Ovary (tissue), 9 donors: ENCODE measurements around the gene BRD2. TPM values are rescaled to one million over a fixed set of nuclear protein-coding genes. Genes with fewer than 3 reads are reported as not detected.

Experiments
- DNase-seq, 5 donors: peaks; one replicate each; pipeline ENCODE4 v3.0.0-alpha.2; 2019 to 2020
- H3K27ac ChIP-seq, 2 donors: fragments of 200-600 bp; one replicate each; pipeline versions ENCODE4 v1.5.1 to v1.8.0; 2019 to 2022
- H3K27me3 ChIP-seq: fragments of 200-600 bp; one replicate; pipeline ENCODE4 v1.8.0; 2022
- H3K36me3 ChIP-seq: fragments of 200-600 bp; sonication (generic); one replicate; pipeline ENCODE4 v1.5.1; 2019
- H3K4me1 ChIP-seq: one replicate; pipeline ENCODE4 v1.8.1; 2013; ENCODE audit warnings: mild to moderate bottlenecking, moderate library complexity; ENCODE audit not compliant: insufficient read depth
- H3K4me3 ChIP-seq: fragments of 200-600 bp; sonication (generic); one replicate; pipeline ENCODE4 v1.5.1; 2017
- H3K9me3 ChIP-seq, 2 donors: fragments of 200-600 bp in 1 of 2; sonication (generic) in 1 of 2; one replicate each; pipeline versions ENCODE4 v1.5.1 to v1.8.1; 2013 to 2019; ENCODE audit warnings: mild to moderate bottlenecking in 1 of 2, moderate library complexity in 1 of 2
- EP300 ChIP-seq: sonication (generic); formaldehyde crosslinking; IDR thresholded peaks from one replicate; pipeline ENCODE4 v1.6.1; 2017; ENCODE audit warnings: antibody characterized with exemption
- POLR2A ChIP-seq: fragments of 450-650 bp; IDR thresholded peaks from one replicate; pipeline ENCODE4 v1.6.1; 2017; ENCODE audit warnings: antibody characterized with exemption, mild to moderate bottlenecking, moderate library complexity
- WGBS, 3 donors: extraction: QIAGEN DNeasy Blood & Tissue Kit in 1 of 3; methylation state at CpG; one replicate each; pipeline versions ENCODE4 v1.1.5 to v1.1.7; 2013 to 2017; 5-methylcytosine and 5-hydroxymethylcytosine counted together
- intact Hi-C, 4 donors: fragments of 100-400 bp; cut with DNase I; formaldehyde crosslinking; loops; one replicate each; pipeline versions ENCODE4 v1.11.0 to v1.15.1; 2022 to 2023
- polyA plus RNA-seq, 2 donors: library from polyadenylated mRNA; stranded (reverse); fragments of 200-250 nt in 1 of 2; fragments of 350-450 nt in 1 of 2; fragmentation: Illumina TruSeq in 1 of 2; extraction: RNeasy Lipid Tissue Mini Kit (QIAGEN cat#74804) in 1 of 2; gene quantifications; one replicate each; pipeline ENCODE4 v1.2.3, GENCODE V29; 2013 to 2014
- total RNA-seq, 7 donors: library from RNA; depleted of rRNA in 2 of 7; stranded (reverse); fragments of >200 nt in 2 of 7; fragmentation: NEBNext Ultra II Directional in 3 of 7; extraction: Animal tissue kit (Norgen Biotek cat#: 25700) in 3 of 7; gene quantifications; one replicate each; pipeline versions ENCODE4 v1.1.0 to v1.2.4, GENCODE V29; 2016 to 2023
- TF ChIP-seq, protein P1 (sequence below), 3 donors: fragments of 450-650 bp in 2 of 3; fragments of 200-600 bp in 1 of 3; IDR thresholded peaks; one replicate each; pipeline versions ENCODE4 v1.5.1 to v1.8.0; 2016 to 2022; ENCODE audit warnings: antibody characterized with exemption in 3 of 3, mild to moderate bottlenecking in 1 of 3
- donor health status: DM: no; HTN: no; CAD: no; lungs with moderate emphysema.
- donor health status: DM: no; HTN: no; CAD: no.
- donor health status: Bipolar disorder and iron deficiency.
- donor health status: DM: yes; HTN: yes; CAD: no.
- donor health status: DM: no; HTN: no; CAD: no.
- donor health status: DM: yes; HTN: yes; CAD: no.

The BRD2 gene
- total and polyA plus RNA-seq, 9 donors: 106 to 301 (median 163) TPM

DNA sequence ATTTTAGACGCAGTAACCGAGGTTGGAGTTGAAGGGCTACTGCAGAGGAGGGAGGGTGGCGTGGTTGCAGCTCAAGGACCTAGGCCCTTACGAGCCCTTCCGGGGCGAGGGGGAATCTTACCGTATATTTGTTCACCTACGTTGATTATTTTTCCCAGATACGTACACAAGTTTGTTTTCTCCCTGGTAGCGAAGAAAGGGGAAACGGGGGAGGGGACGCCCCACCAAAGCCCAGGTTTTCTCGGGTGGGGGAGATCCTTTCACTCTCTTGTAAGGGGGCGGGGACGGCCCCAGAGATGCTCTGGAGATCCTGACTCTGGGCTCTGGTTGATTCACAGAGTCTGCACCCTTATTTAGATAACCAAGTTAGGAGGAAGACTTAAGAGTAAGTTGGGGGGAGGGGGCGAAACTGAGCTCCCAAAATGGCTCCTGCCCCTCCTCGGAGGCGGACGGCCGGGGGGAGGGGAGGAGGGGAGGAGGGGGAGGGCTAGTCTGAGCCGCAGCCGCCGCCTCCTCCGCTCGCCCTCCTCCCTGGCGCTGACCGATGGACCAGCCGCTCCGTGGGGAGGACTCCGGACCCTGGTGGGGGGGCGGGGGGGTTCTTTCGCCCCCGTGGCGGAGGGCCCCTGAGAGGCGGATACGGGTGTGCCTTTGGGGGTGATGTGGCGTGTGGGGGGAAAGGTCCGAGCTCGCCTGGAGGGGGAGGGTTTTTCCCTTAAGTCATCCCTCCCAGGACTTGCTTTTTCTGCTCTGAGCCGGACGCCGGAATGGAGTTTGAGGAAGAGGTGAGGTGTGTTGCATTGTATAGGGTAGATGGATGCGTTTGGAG is 2.2 kb downstream of the BRD2 start:
- H3K27ac ChIP-seq: peak overlapping the region; percentile 95 to 98
- no peaks in the 10 kb centered on the region for H3K9me3 ChIP-seq
- H3K4me3 ChIP-seq: peak overlapping the region; percentile 54
- WGBS, 3 donors: 1% methylated on average over 34 to 43 of the region's 43 CpGs
- peaks cover 7% of the 10 kb centered on the region for H3K4me1 ChIP-seq
- intact Hi-C loops: loop anchor here in 1 of 4 donors (10.0 kb wide), 1 partner anchor 776 kb away; the partner anchor contains the start of genes GPSM3 and PBX2
- H3K36me3 ChIP-seq: no peaks in the 10 kb centered on the region
- no peaks in the 10 kb centered on the region for H3K27me3 ChIP-seq
- TF ChIP-seq, protein P1, sequence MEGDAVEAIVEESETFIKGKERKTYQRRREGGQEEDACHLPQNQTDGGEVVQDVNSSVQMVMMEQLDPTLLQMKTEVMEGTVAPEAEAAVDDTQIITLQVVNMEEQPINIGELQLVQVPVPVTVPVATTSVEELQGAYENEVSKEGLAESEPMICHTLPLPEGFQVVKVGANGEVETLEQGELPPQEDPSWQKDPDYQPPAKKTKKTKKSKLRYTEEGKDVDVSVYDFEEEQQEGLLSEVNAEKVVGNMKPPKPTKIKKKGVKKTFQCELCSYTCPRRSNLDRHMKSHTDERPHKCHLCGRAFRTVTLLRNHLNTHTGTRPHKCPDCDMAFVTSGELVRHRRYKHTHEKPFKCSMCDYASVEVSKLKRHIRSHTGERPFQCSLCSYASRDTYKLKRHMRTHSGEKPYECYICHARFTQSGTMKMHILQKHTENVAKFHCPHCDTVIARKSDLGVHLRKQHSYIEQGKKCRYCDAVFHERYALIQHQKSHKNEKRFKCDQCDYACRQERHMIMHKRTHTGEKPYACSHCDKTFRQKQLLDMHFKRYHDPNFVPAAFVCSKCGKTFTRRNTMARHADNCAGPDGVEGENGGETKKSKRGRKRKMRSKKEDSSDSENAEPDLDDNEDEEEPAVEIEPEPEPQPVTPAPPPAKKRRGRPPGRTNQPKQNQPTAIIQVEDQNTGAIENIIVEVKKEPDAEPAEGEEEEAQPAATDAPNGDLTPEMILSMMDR (IDR thresholded peaks at IDR 0.05): no peak
- TF ChIP-seq EP300 (no peak), POLR2A (no peak)
- peak; percentile 89 to 93 (median 91) for DNase-seq

DNA sequence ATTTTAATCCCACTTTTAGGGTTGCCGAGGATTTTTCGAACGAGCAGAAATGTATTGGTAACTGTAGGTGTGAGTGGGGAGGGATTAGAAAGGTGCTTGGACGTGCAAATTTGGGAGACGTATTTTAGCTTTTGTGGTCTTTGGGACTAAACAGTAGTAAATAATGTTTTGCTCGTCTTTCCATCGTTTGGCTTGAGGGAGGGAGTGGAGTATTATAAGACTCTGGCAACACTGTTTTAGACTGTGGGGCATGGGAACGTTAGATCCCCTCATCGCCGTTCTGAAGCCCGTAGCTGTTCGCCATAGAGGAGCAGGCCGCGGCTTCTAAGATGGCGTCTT is 2.8 kb downstream of the BRD2 start:
- TF ChIP-seq, protein P1 (IDR thresholded peaks at IDR 0.05): peak in 2 of 3 donors; percentile 17 to 26
- TF ChIP-seq EP300 (no peak), POLR2A (no peak)
- Histone ChIP-seq H3K36me3 (no peaks in the 10 kb centered on the region), H3K4me3 (peak overlapping the region; percentile 54), H3K27me3 (no peaks in the 10 kb centered on the region), H3K4me1 (peaks cover 7% of the 10 kb centered on the region), H3K27ac (peak overlapping the region; percentile 95 to 98), H3K9me3 (no peaks in the 10 kb centered on the region)
- intact Hi-C loops: loop anchor here in 1 of 4 donors (10.0 kb wide), 1 partner anchor 776 kb away; the partner anchor contains the start of genes GPSM3 and PBX2
- 0 to 1% (median 1%) methylated on average over 15 of the region's 15 CpGs for WGBS, 3 donors
- DNase-seq: no peak

DNA sequence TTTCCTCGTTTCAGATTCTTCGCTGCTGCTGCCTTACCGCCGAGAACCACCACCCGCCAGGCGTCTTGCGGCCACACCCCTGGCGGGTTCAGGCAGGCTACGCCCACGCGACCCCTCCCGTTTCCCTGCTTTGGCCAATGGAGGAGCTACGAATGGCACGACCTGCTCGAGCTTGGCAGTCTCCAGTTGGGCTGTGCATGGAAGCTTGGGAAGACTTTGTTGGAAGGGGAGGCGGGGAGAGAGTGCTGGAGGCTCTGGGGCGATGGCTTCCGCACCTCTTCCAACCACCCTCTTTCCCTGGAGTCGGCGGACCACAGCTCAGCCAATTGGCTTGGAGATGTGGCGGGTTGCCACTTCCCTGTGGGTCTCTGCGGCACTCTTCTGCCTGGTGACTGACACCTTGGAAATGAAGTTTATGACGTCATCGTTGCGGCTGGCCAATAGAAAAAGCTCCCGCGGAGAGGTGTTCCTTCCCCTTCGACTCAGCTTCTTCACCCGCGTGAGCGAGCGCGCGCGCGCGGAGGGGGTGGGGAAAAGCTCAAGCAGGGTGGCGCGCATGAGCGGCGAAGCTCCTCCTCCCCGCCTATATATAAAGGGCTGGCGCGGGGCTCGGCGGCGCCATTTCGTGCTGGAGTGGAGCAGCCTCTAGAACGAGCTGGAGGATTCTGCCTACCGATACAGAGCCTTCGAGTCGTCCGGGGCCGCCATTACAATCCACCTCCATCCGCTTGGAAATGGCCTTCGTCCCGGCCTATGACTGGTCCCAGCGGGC is 3.4 kb downstream of the BRD2 start:
- H3K9me3 ChIP-seq: no peaks in the 10 kb centered on the region
- TF ChIP-seq, protein P1 (IDR thresholded peaks at IDR 0.05): peak in 2 of 3 donors; percentile 15 to 25
- peak; percentile 71 for TF ChIP-seq EP300
- TF ChIP-seq POLR2A: peak; percentile 99
- peak; percentile 99 to 100 (median 100) for DNase-seq
- H3K27me3 ChIP-seq: no peaks in the 10 kb centered on the region
- peak overlapping the region; percentile 95 to 98 for H3K27ac ChIP-seq
- H3K4me1 ChIP-seq: peaks cover 7% of the 10 kb centered on the region
- intact Hi-C loops: loop anchor here in 1 of 4 donors (10.0 kb wide), 1 partner anchor 777 kb away; the partner anchor contains the start of genes GPSM3 and PBX2
- WGBS, 3 donors: 1% methylated on average over 43 to 58 of the region's 58 CpGs
- no peaks in the 10 kb centered on the region for H3K36me3 ChIP-seq
- H3K4me3 ChIP-seq: peak overlapping the region; percentile 88

DNA sequence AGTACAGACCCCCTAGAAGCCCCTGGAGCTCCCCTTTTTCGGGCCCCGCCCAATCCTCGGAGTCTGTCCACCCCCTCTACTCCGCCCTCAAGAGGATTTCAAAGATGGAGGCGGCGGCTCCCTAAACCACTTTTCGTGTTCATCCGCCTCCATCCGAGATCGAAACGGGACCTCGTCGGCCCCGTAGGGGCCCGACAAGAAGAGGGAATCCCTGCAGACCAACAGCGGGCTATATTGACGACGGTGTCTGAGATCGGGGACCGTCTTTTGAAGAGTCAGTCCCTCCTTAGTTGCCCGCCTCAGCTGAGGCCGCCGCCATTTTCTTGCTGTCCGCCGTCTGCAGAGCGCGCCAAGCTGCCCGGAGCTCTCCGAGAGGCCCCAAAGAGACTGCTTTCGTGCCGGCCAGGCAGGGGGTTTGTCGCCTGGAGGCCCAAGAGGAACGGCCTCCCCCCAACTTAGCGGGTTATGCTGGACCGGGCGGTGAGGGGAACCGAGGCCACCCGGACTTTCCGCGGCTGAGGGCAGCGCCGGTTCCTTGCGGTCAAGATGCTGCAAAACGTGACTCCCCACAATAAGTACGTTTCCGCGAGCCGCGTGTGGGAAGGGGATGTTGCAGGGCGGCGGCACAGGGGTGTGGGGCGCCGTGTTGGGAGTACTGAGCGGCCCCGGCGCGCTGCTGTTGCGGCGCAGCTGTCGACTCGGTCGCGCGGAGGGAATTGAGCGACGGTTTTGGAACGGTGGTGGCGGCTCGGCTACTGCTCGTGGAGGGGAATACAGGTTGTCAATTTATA is 4.2 kb downstream of the BRD2 start:
- peak overlapping the region; percentile 89 to 95 for H3K27ac ChIP-seq
- peak overlapping the region; percentile 88 for H3K4me3 ChIP-seq
- intact Hi-C loops: loop anchor here in 1 of 4 donors (10.0 kb wide), 1 partner anchor 778 kb away; the partner anchor contains the start of genes GPSM3 and PBX2
- no peaks in the 10 kb centered on the region for H3K27me3 ChIP-seq
- no peaks in the 10 kb centered on the region for H3K9me3 ChIP-seq
- 0% methylated on average over 64 to 70 of the region's 70 CpGs for WGBS, 3 donors
- H3K36me3 ChIP-seq: no peaks in the 10 kb centered on the region
- H3K4me1 ChIP-seq: peaks cover 3% of the 10 kb centered on the region
- TF ChIP-seq, protein P1 (IDR thresholded peaks at IDR 0.05): peak in 1 of 3 donors; percentile 4
- TF ChIP-seq POLR2A (no peak), EP300 (no peak)
- peak in 2 of 5 donors; percentile 34 to 69 for DNase-seq
